Nephron (organoid): ENCODE measurements around the gene ZFYVE28.
A peak's percentile ranks its signal among the peaks of the same experiment; 100 is the strongest.
"Not testable (repeated sequence)": the region's sequence is repeated elsewhere in the genome, so short reads cannot be mapped to it uniquely, and the experiment has no call there.

Experiments used
- H3K27ac Mint-ChIP-seq, 3 experiments: 2 replicates each; pipeline ENCODE4 v1.8.0; 2020; ENCODE audit warnings: mixed read lengths in 3 of 3, mild to moderate bottlenecking in 2 of 3, moderate library complexity in 1 of 3
- H3K27me3 Mint-ChIP-seq: 2 replicates; pipeline ENCODE4 v1.8.0; 2021; ENCODE audit warnings: low read depth, mild to moderate bottlenecking, moderate library complexity, mixed read lengths
- H3K36me3 Mint-ChIP-seq: 2 replicates; pipeline ENCODE4 v1.8.0; 2020; ENCODE audit warnings: low read depth, mixed read lengths
- H3K4me1 Mint-ChIP-seq: 2 replicates; pipeline ENCODE4 v1.8.0; 2020; ENCODE audit warnings: mixed read lengths
- H3K4me3 Mint-ChIP-seq, 3 experiments: 2 replicates each; pipeline ENCODE4 v1.8.0; 2020; ENCODE audit warnings: mild to moderate bottlenecking in 3 of 3, mixed read lengths in 3 of 3, moderate library complexity in 2 of 3
- H3K9me3 Mint-ChIP-seq: 2 replicates; pipeline ENCODE4 v1.8.0; 2020; ENCODE audit warnings: mixed read lengths
- CTCF ChIP-seq, 3 experiments: fragments of 200-600 bp; sonication (generic); IDR thresholded peaks; one replicate each; pipeline ENCODE4 v1.5.0; 2021; ENCODE audit warnings: antibody characterized with exemption in 3 of 3; ENCODE audit not compliant: unreplicated experiment in 3 of 3

Gene ZFYVE28

GRCh38 chr4:2231082-2231481 is 187.4 kb downstream of the ZFYVE28 start:
- Mint-ChIP-seq H3K4me1 (no peaks in the 10 kb centered on the region), H3K27ac (no peak overlapping the region), H3K27me3 (no peaks in the 10 kb centered on the region), H3K4me3 (no peak overlapping the region), H3K36me3 (peaks cover 21% of the 10 kb centered on the region), H3K9me3 (no peaks in the 10 kb centered on the region)
- no peak for TF ChIP-seq CTCF (IDR thresholded peaks at IDR 0.05; ENCODE audit: unreplicated experiment in 3 of 3)

GRCh38 chr4:2226261-2226660 is 192.2 kb downstream of the ZFYVE28 start:
- Mint-ChIP-seq H3K4me3 (no peak overlapping the region), H3K27ac (no peak overlapping the region), H3K27me3 (no peaks in the 10 kb centered on the region), H3K4me1 (peaks cover 5% of the 10 kb centered on the region), H3K9me3 (no peaks in the 10 kb centered on the region), H3K36me3 (peaks cover 5% of the 10 kb centered on the region)
- no peak for TF ChIP-seq CTCF (IDR thresholded peaks at IDR 0.05; ENCODE audit: unreplicated experiment in 3 of 3)

- no peaks in the 10 kb centered on the region for H3K27me3 Mint-ChIP-seq
- H3K27ac Mint-ChIP-seq, result no peak overlapping the region
- H3K4me1 Mint-ChIP-seq, result peaks cover 5% of the 10 kb centered on the region
- peaks cover 5% of the 10 kb centered on the region for H3K36me3 Mint-ChIP-seq
- H3K4me3 Mint-ChIP-seq, result no peak overlapping the region
- no peak for TF ChIP-seq CTCF (IDR thresholded peaks at IDR 0.05; ENCODE audit: unreplicated experiment in 3 of 3)
- no peaks in the 10 kb centered on the region for H3K9me3 Mint-ChIP-seq
Measured at GRCh38 chr4:2222838-2223237, 195.6 kb downstream of the ZFYVE28 start.

GRCh38 chr4:2221378-2221777 is 197.1 kb downstream of the ZFYVE28 start:
- not testable (repeated sequence) for H3K36me3 Mint-ChIP-seq, H3K27ac Mint-ChIP-seq

GRCh38 chr4:2220016-2220630 is 198.3 kb downstream of the ZFYVE28 start:
- Mint-ChIP-seq H3K27me3 (no peaks in the 10 kb centered on the region), H3K36me3 (no peaks in the 10 kb centered on the region), H3K27ac (no peak overlapping the region), H3K9me3 (no peaks in the 10 kb centered on the region), H3K4me1 (peaks cover 5% of the 10 kb centered on the region), H3K4me3 (no peak overlapping the region)
- peak; percentile 79 to 86 (median 83) for TF ChIP-seq CTCF (IDR thresholded peaks at IDR 0.05; ENCODE audit: unreplicated experiment in 3 of 3)

More at GRCh38 chr4:2221378-2221777, 197.1 kb downstream of the ZFYVE28 start:
- not testable (repeated sequence) for H3K4me1 Mint-ChIP-seq, H3K9me3 Mint-ChIP-seq, H3K4me3 Mint-ChIP-seq, H3K27me3 Mint-ChIP-seq
